ENCODE measurements around the gene DPP7.

The DPP7 gene

GRCh38 chr9:137128862-137129455 is 14.4 kb upstream of the DPP7 start:
- TF ChIP-seq EZH2phosphoT487 (IDR thresholded peaks at IDR 0.05; ENCODE audit: low read length) (no peak), CTCF (IDR thresholded peaks at IDR 0.05; ENCODE audit: low read length) (no peak), EZH2 (optimal IDR thresholded peaks at IDR 0.05; ENCODE audit: low read depth, low read length) (no peak)
- peak; percentile 5 for DNase-seq
- Histone ChIP-seq H3K27ac (ENCODE audit: low read length) (no peak overlapping the region), H4K20me1 (ENCODE audit: insufficient read depth, low read length) (no peaks in the 10 kb centered on the region), H3K4me3 (ENCODE audit: low read length) (peak overlapping the region; percentile 75), H3K4me2 (ENCODE audit: low read depth, low read length) (peak overlapping the region; percentile 83), H3K79me2 (ENCODE audit: low read length) (no peaks in the 10 kb centered on the region), H3K4me1 (ENCODE audit: low read length) (0 out of 2 replicates have a peak, but pooled peaks cover 8% of the 10 kb centered on the region), H3K9me2 (replicated peaks; ENCODE audit: insufficient read depth, low read length) (no peaks in the 10 kb centered on the region), H3K36me3 (replicated peaks; ENCODE audit: insufficient read depth, low read length) (no peaks in the 10 kb centered on the region), H3K9ac (ENCODE audit: low read length) (peak overlapping the region; percentile 47; the same call in 1 of the 2 replicates), H3K27me3 (replicated peaks; ENCODE audit: insufficient read depth, low read length) (peaks cover 42% of the 10 kb centered on the region), H2AFZ (ENCODE audit: low read length) (peak overlapping the region; percentile 80), H3K9me3 (replicated peaks; ENCODE audit: insufficient read depth, low read length) (no peaks in the 10 kb centered on the region), H3F3A (ENCODE audit: insufficient read depth, low read length) (peaks cover 9% of the 10 kb centered on the region; the same call in 1 of the 2 replicates)

- Histone ChIP-seq H3K79me2 (ENCODE audit: low read length) (no peaks in the 10 kb centered on the region), H2AFZ (ENCODE audit: low read length) (no peak overlapping the region), H3K9me2 (replicated peaks; ENCODE audit: insufficient read depth, low read length) (no peaks in the 10 kb centered on the region), H3K4me2 (ENCODE audit: low read depth, low read length) (peak overlapping the region; percentile 83), H4K20me1 (ENCODE audit: insufficient read depth, low read length) (no peaks in the 10 kb centered on the region), H3K9ac (ENCODE audit: low read length) (no peak overlapping the region; the same call in 1 of the 2 replicates), H3K4me1 (ENCODE audit: low read length) (peaks cover 10% of the 10 kb centered on the region; the same call in 1 of the 2 replicates), H3K27me3 (replicated peaks; ENCODE audit: insufficient read depth, low read length) (peaks cover 39% of the 10 kb centered on the region), H3K36me3 (replicated peaks; ENCODE audit: insufficient read depth, low read length) (no peaks in the 10 kb centered on the region), H3K9me3 (replicated peaks; ENCODE audit: insufficient read depth, low read length) (no peaks in the 10 kb centered on the region), H3F3A (ENCODE audit: insufficient read depth, low read length) (peaks cover 9% of the 10 kb centered on the region; the same call in 1 of the 2 replicates), H3K4me3 (ENCODE audit: low read length) (peak overlapping the region; percentile 75; the same call in 1 of the 2 replicates), H3K27ac (ENCODE audit: low read length) (no peak overlapping the region)
- TF ChIP-seq EZH2 (optimal IDR thresholded peaks at IDR 0.05; ENCODE audit: low read depth, low read length): no peak
- no peak for TF ChIP-seq EZH2phosphoT487 (IDR thresholded peaks at IDR 0.05; ENCODE audit: low read length)
- TF ChIP-seq CTCF (IDR thresholded peaks at IDR 0.05; ENCODE audit: low read length): no peak
- DNase-seq: peak; percentile 7
Observed at GRCh38 chr9:137128158-137128861, 13.8 kb upstream of the DPP7 start.

GRCh38 chr9:137127301-137128157 is 13.0 kb upstream of the DPP7 start:
- DNase-seq: peak; percentile 42
- TF ChIP-seq EZH2 (optimal IDR thresholded peaks at IDR 0.05; ENCODE audit: low read depth, low read length) (no peak), EZH2phosphoT487 (IDR thresholded peaks at IDR 0.05; ENCODE audit: low read length) (no peak), CTCF (IDR thresholded peaks at IDR 0.05; ENCODE audit: low read length) (no peak)
- H2AFZ ChIP-seq (ENCODE audit: low read length): peak overlapping the region; percentile 64
- H3K9ac ChIP-seq (ENCODE audit: low read length): peak overlapping the region; percentile 30; the same call in 1 of the 2 replicates
- peaks cover 12% of the 10 kb centered on the region for H3F3A ChIP-seq (ENCODE audit: insufficient read depth, low read length)
- H3K27ac ChIP-seq (ENCODE audit: low read length): no peak overlapping the region
- H3K9me2 ChIP-seq (replicated peaks; ENCODE audit: insufficient read depth, low read length): no peaks in the 10 kb centered on the region
- no peaks in the 10 kb centered on the region for H3K36me3 ChIP-seq (replicated peaks; ENCODE audit: insufficient read depth, low read length)
- H3K4me2 ChIP-seq (ENCODE audit: low read depth, low read length): peak overlapping the region; percentile 83
- H3K27me3 ChIP-seq (replicated peaks; ENCODE audit: insufficient read depth, low read length): peaks cover 33% of the 10 kb centered on the region
- no peaks in the 10 kb centered on the region for H4K20me1 ChIP-seq (ENCODE audit: insufficient read depth, low read length)
- no peaks in the 10 kb centered on the region for H3K79me2 ChIP-seq (ENCODE audit: low read length)
- peaks cover 13% of the 10 kb centered on the region for H3K4me1 ChIP-seq (ENCODE audit: low read length)
- no peaks in the 10 kb centered on the region for H3K9me3 ChIP-seq (replicated peaks; ENCODE audit: insufficient read depth, low read length)
- peak overlapping the region; percentile 75 for H3K4me3 ChIP-seq (ENCODE audit: low read length)

Measured in MM.1S (cell line).